HEK293 (cell line): ENCODE data around the gene SGMS1.

Experiments used
- CTCF ChIA-PET: fragments of 350-600 bp; formaldehyde crosslinking; extraction: SDS; loops from one replicate; lab custom pipeline; 2021; ENCODE audit warnings: antibody characterized with exemption; lab: Yijun Ruan, JAX
- POLR2A ChIA-PET: fragments of 300-600 bp; formaldehyde crosslinking; extraction: SDS; loops from one replicate; lab custom pipeline; 2020; ENCODE audit warnings: antibody characterized with exemption, inconsistent platforms; lab: Yijun Ruan, JAX
- H3K27ac ChIP-seq: fragments of 200-500 bp; sonication (Bioruptor generic); 2 replicates; pipeline ENCODE4 v1.5.1; 2014; ENCODE audit warnings: low read depth, low read length, control low read depth, inconsistent platforms; ENCODE audit errors: extremely low read depth
- H3K36me3 ChIP-seq, 2 experiments: fragments of 200-500 bp in 1 of 2; sonication (Bioruptor generic) in 1 of 2; 1 replicate in 1 of 2; 2 replicates in 1 of 2; pipeline ENCODE4 v1.5.1; 2014 to 2017; ENCODE audit warnings: inconsistent platforms in 2 of 2, low read length in 2 of 2; ENCODE audit not compliant: control insufficient read depth in 2 of 2, insufficient read depth in 1 of 2
- H3K4me1 ChIP-seq: fragments of 200-500 bp; sonication (Bioruptor generic); 2 replicates; pipeline ENCODE4 v1.5.1; 2014; ENCODE audit warnings: mild to moderate bottlenecking, low read length, inconsistent platforms; ENCODE audit not compliant: control insufficient read depth, insufficient read depth
- H3K4me3 ChIP-seq: 2 replicates; pipeline ENCODE4 v1.5.1; 2011; ENCODE audit warnings: low read depth, mild to moderate bottlenecking, control low read depth, low read length, moderate library complexity
- H3K9me3 ChIP-seq: fragments of 200-500 bp; sonication (Bioruptor generic); 2 replicates; pipeline ENCODE4 v1.5.1; 2014; ENCODE audit warnings: low read depth, low read length, inconsistent platforms; ENCODE audit not compliant: control insufficient read depth, insufficient read depth
- ATF2 ChIP-seq: fragments of 450-650 bp; formaldehyde crosslinking; IDR thresholded peaks from 2 replicates; pipeline ENCODE4 v1.5.1; 2016; ENCODE audit warnings: missing biosample characterization, missing genetic modification characterization, low read depth
- EGR2 ChIP-seq: fragments of 450-650 bp; formaldehyde crosslinking; IDR thresholded peaks from 2 replicates; pipeline ENCODE4 v1.5.1; 2016; ENCODE audit warnings: low read depth, missing biosample characterization, missing genetic modification characterization
- ELK4 ChIP-seq: IDR thresholded peaks from 2 replicates; pipeline ENCODE4 v1.6.1; 2011; ENCODE audit warnings: mild to moderate bottlenecking, low read depth, low read length, borderline replicate concordance
- HOXC10 ChIP-seq: sonication (generic); formaldehyde crosslinking; IDR thresholded peaks from 2 replicates; pipeline ENCODE4 v1.8.1; 2023; ENCODE audit warnings: mild to moderate bottlenecking, missing genetic modification reagents
- IKZF3 ChIP-seq: fragments of 450-650 bp; IDR thresholded peaks from 2 replicates; pipeline ENCODE4 v1.5.0; 2018; ENCODE audit warnings: missing biosample characterization, mild to moderate bottlenecking, missing genetic modification characterization, moderate library complexity
- INSM2 ChIP-seq: fragments of 450-650 bp; formaldehyde crosslinking; IDR thresholded peaks from 2 replicates; pipeline ENCODE4 v1.5.1; 2016; ENCODE audit warnings: missing biosample characterization, missing genetic modification characterization
- KLF10 ChIP-seq: fragments of 450-650 bp; IDR thresholded peaks from 2 replicates; pipeline ENCODE4 v1.5.1; 2018; ENCODE audit warnings: missing biosample characterization, mild to moderate bottlenecking, missing genetic modification characterization
- KLF8 ChIP-seq: fragments of 450-650 bp; formaldehyde crosslinking; IDR thresholded peaks from 2 replicates; pipeline ENCODE4 v1.5.1; 2016; ENCODE audit warnings: missing biosample characterization, missing genetic modification characterization
- PRDM4 ChIP-seq: fragments of 450-650 bp; formaldehyde crosslinking; IDR thresholded peaks from 2 replicates; pipeline ENCODE4 v1.5.1; 2017; ENCODE audit warnings: missing biosample characterization, missing genetic modification characterization
- REPIN1 ChIP-seq: fragments of 450-650 bp; formaldehyde crosslinking; IDR thresholded peaks from 2 replicates; pipeline ENCODE4 v1.5.1; 2017; ENCODE audit warnings: missing biosample characterization, missing genetic modification characterization, low read depth
- TCF7L2 ChIP-seq: IDR thresholded peaks from 2 replicates; pipeline ENCODE4 v1.6.1; 2011; ENCODE audit warnings: low read depth, mild to moderate bottlenecking, inconsistent platforms, low read length, moderate library complexity, borderline replicate concordance
- TRIM28 ChIP-seq: IDR thresholded peaks from 2 replicates; pipeline ENCODE4 v1.6.1; 2011; ENCODE audit warnings: low read length, control low read depth, borderline replicate concordance
- ZFP69B ChIP-seq: fragments of 450-650 bp; formaldehyde crosslinking; IDR thresholded peaks from 2 replicates; pipeline ENCODE4 v1.5.1; 2016; ENCODE audit warnings: missing biosample characterization, missing genetic modification characterization
- ZNF112 ChIP-seq: fragments of 450-650 bp; formaldehyde crosslinking; IDR thresholded peaks from 2 replicates; pipeline ENCODE4 v1.5.0; 2017; ENCODE audit warnings: missing biosample characterization, missing genetic modification characterization
- ZNF114 ChIP-seq: fragments of 450-650 bp; formaldehyde crosslinking; IDR thresholded peaks from 2 replicates; pipeline ENCODE4 v1.5.0; 2017; ENCODE audit warnings: missing biosample characterization, missing genetic modification characterization
- ZNF133 ChIP-seq: fragments of 450-650 bp; formaldehyde crosslinking; IDR thresholded peaks from 2 replicates; pipeline ENCODE4 v1.5.1; 2016; ENCODE audit warnings: missing biosample characterization, missing genetic modification characterization
- ZNF148 ChIP-seq: fragments of 450-650 bp; formaldehyde crosslinking; IDR thresholded peaks from 2 replicates; pipeline ENCODE4 v1.5.0; 2017; ENCODE audit warnings: missing biosample characterization, missing genetic modification characterization, borderline replicate concordance
- ZNF184 ChIP-seq: fragments of 450-650 bp; IDR thresholded peaks from 2 replicates; pipeline ENCODE4 v1.5.1; 2018; ENCODE audit warnings: missing biosample characterization, mild to moderate bottlenecking, missing genetic modification characterization
- ZNF19 ChIP-seq: fragments of 450-650 bp; formaldehyde crosslinking; IDR thresholded peaks from 2 replicates; pipeline ENCODE4; 2016; ENCODE audit warnings: missing biosample characterization, missing genetic modification characterization, low read depth
- ZNF362 ChIP-seq: fragments of 450-650 bp; formaldehyde crosslinking; IDR thresholded peaks from 2 replicates; pipeline ENCODE4 v1.5.1; 2016; ENCODE audit warnings: missing biosample characterization, missing genetic modification characterization
- ZNF423 ChIP-seq: fragments of 450-650 bp; formaldehyde crosslinking; IDR thresholded peaks from 2 replicates; pipeline ENCODE4 v1.5.1; 2016; ENCODE audit warnings: missing biosample characterization, missing genetic modification characterization
- ZNF560 ChIP-seq: fragments of 450-650 bp; formaldehyde crosslinking; IDR thresholded peaks from 2 replicates; pipeline ENCODE4 v1.5.1; 2017; ENCODE audit warnings: missing biosample characterization, missing genetic modification characterization, borderline replicate concordance
- ZNF624 ChIP-seq: fragments of 450-650 bp; formaldehyde crosslinking; IDR thresholded peaks from 2 replicates; pipeline ENCODE4 v1.5.1; 2017; ENCODE audit warnings: missing biosample characterization, missing genetic modification characterization
- ZNF639 ChIP-seq: fragments of 450-650 bp; formaldehyde crosslinking; IDR thresholded peaks from 2 replicates; pipeline ENCODE4 v1.5.1; 2016; ENCODE audit warnings: missing biosample characterization, missing genetic modification characterization
- ZNF654 ChIP-seq: fragments of 450-650 bp; formaldehyde crosslinking; IDR thresholded peaks from 2 replicates; pipeline ENCODE4 v1.5.1; 2016; ENCODE audit warnings: low read depth, missing biosample characterization, missing genetic modification characterization
- ZSCAN23 ChIP-seq: fragments of 450-650 bp; formaldehyde crosslinking; IDR thresholded peaks from 2 replicates; pipeline ENCODE4 v1.5.1; 2016; ENCODE audit warnings: missing biosample characterization, missing genetic modification characterization
- ZSCAN30 ChIP-seq: fragments of 450-650 bp; IDR thresholded peaks from 2 replicates; pipeline ENCODE4 v1.5.1; 2018; ENCODE audit warnings: missing biosample characterization, mild to moderate bottlenecking, missing genetic modification characterization, moderate library complexity

Gene SGMS1

GRCh38 chr10:50464004-50464409, 159.7 kb downstream of the SGMS1 start:
- ChIA-PET POLR2A (interaction anchor here (0.7 kb wide), 1 partner anchor 160 kb away, joined by 4 read pairs; no protein-coding TSS in a partner anchor), CTCF (no interaction called here)
- Histone ChIP-seq H3K4me3 (no peak overlapping the region), H3K4me1 (peaks cover 18% of the 10 kb centered on the region), H3K27ac (0 out of 2 replicates have a peak overlapping the region, but pooled peaks have one; percentile 25), H3K9me3 (no peaks in the 10 kb centered on the region), H3K36me3 (peaks cover 0 to 3% of the 10 kb centered on the region in 2 experiments; a peak in 1 of 3 replicates)
- peak; percentile 95 for TF ChIP-seq ZNF184 (tag by site-specific recombination)
- TF ChIP-seq ZSCAN30 (tag by site-specific recombination): peak; percentile 98
- peak; percentile 98 for TF ChIP-seq ZSCAN23 (tag by site-specific recombination)
- TF ChIP-seq ZFP69B (tag by site-specific recombination): peak; percentile 80
- TF ChIP-seq ZNF624 (tag by site-specific recombination): no peak
- TF ChIP-seq IKZF3: peak; percentile 95
- peak; percentile 98 for TF ChIP-seq ZNF362
- peak; percentile 97 for TF ChIP-seq INSM2 (tag by site-specific recombination)
- TF ChIP-seq PRDM4: peak; percentile 95
- no peak for TF ChIP-seq ATF2 (tag by site-specific recombination)
- peak; percentile 75; the same call in 1 of the 2 replicates for TF ChIP-seq TCF7L2
- no peak for TF ChIP-seq ZNF560 (tag by site-specific recombination)
- TF ChIP-seq TRIM28: no peak
- TF ChIP-seq ZNF148: no peak
- TF ChIP-seq ZNF133 (tag by site-specific recombination): no peak
- no peak for TF ChIP-seq ZNF114 (tag by site-specific recombination)
- TF ChIP-seq ELK4: no peak
- no peak for TF ChIP-seq HOXC10 (CRISPR knock-in tag)
- TF ChIP-seq ZNF112 (tag by site-specific recombination): no peak
- TF ChIP-seq ZNF19 (tag by site-specific recombination): 0 out of 2 replicates have a peak, but pooled peaks have one; percentile 44
- no peak for TF ChIP-seq ZNF423 (tag by site-specific recombination)
- peak; percentile 94 for TF ChIP-seq KLF10 (tag by site-specific recombination)
- peak; percentile 98 for TF ChIP-seq ZNF639 (tag by site-specific recombination)
- peak; percentile 97 for TF ChIP-seq KLF8 (tag by site-specific recombination)
- peak; percentile 44; the same call in 1 of the 2 replicates for TF ChIP-seq REPIN1 (tag by site-specific recombination)
- TF ChIP-seq ZNF654: peak; percentile 18; the same call in 1 of the 2 replicates
- no peak for TF ChIP-seq EGR2 (tag by site-specific recombination)
